Activated effector memory CD4-positive, alpha-beta T cell treated with Interleukin-2 at 50 U/mL for 16 hours (primary cell): ENCODE data around the gene LHCGR.

ENCODE experiments used
- DNase-seq: peaks from one replicate; pipeline ENCODE4 v3.0.0-alpha.2; 2020

LHCGR gene

GRCh38 chr2:48755473-48755872 lies at the start of gene LHCGR:
Gene LHCGR, minus strand, starts transcription at chr2:48755724. Its CDS starts 53 bp downstream, at chr2:48755671.
- DNase-seq = no peak

- no peak for DNase-seq
These were observed 44.1 kb upstream of the LHCGR start for GRCh38 chr2:48799601-48800000.

GRCh38 chr2:48795065-48795464 lies 39.5 kb upstream of the LHCGR start:
- no peak for DNase-seq

- DNase-seq = no peak
These were observed 38.1 kb upstream of the LHCGR start for GRCh38 chr2:48793671-48794070.

GRCh38 chr2:48792030-48792429 lies 36.5 kb upstream of the LHCGR start:
- no peak for DNase-seq

GRCh38 chr2:48790407-48791170 lies 35.1 kb upstream of the LHCGR start:
- no peak for DNase-seq

GRCh38 chr2:48787580-48787979 lies 32.1 kb upstream of the LHCGR start:
- DNase-seq = no peak

GRCh38 chr2:48781366-48781765 lies 25.8 kb upstream of the LHCGR start:
- DNase-seq = no peak

- DNase-seq = no peak
These were observed 23.6 kb upstream of the LHCGR start for GRCh38 chr2:48779019-48779716.

- no peak for DNase-seq
These were observed 18.7 kb upstream of the LHCGR start for GRCh38 chr2:48774251-48774650.

GRCh38 chr2:48771241-48772014 lies 15.9 kb upstream of the LHCGR start:
- DNase-seq = no peak

GRCh38 chr2:48770181-48770580 lies 14.7 kb upstream of the LHCGR start:
- no peak for DNase-seq

- DNase-seq = no peak
These were observed 13.1 kb upstream of the LHCGR start for GRCh38 chr2:48768669-48769068.

GRCh38 chr2:48767330-48767729 lies 11.8 kb upstream of the LHCGR start:
- no peak for DNase-seq

- DNase-seq = no peak
These were observed 5.3 kb upstream of the LHCGR start for GRCh38 chr2:48760826-48761225.

GRCh38 chr2:48759682-48760081 lies 4.2 kb upstream of the LHCGR start:
- DNase-seq = no peak

GRCh38 chr2:48756289-48756688 lies 765 bp upstream of the LHCGR start:
- DNase-seq = no peak

- no peak for DNase-seq
These were observed 650 bp downstream of the LHCGR start for GRCh38 chr2:48754874-48755273.

- no peak for DNase-seq
These were observed 2.3 kb downstream of the LHCGR start for GRCh38 chr2:48753228-48753627.

GRCh38 chr2:48750128-48750739 lies 5.3 kb downstream of the LHCGR start:
- no peak for DNase-seq

- DNase-seq = no peak
These were observed 6.0 kb downstream of the LHCGR start for GRCh38 chr2:48749291-48750127.

GRCh38 chr2:48747319-48747718 lies 8.2 kb downstream of the LHCGR start:
- DNase-seq = no peak
